K562 (cell line): ENCODE data around the gene CD52. TPM values are rescaled to one million over a fixed set of nuclear protein-coding genes. Genes with fewer than 3 reads are reported as not detected.

ENCODE experiments used
- FOXJ3 ChIP-seq: sonication (generic); formaldehyde crosslinking; IDR thresholded peaks from 2 replicates; pipeline ENCODE4 v1.4.0; 2020; ENCODE audit warnings: mild to moderate bottlenecking, missing genetic modification reagents
- JUN ChIP-seq, 2 experiments: sonication (generic) in 1 of 2; formaldehyde crosslinking in 1 of 2; IDR thresholded peaks; 2 replicates each; pipeline versions ENCODE4 v1.6.1 to v1.8.0; 2012 to 2022; ENCODE audit warnings: borderline replicate concordance in 2 of 2, mild to moderate bottlenecking in 2 of 2, improper control_type of control experiment in 1 of 2, low read depth in 1 of 2, low read length in 1 of 2, missing genetic modification reagents in 1 of 2
- KLF1 ChIP-seq: fragments of 450-650 bp; IDR thresholded peaks from 2 replicates; pipeline ENCODE4 v1.6.1; 2016; ENCODE audit warnings: missing genetic modification characterization, missing compliant biosample characterization
- MCM7 ChIP-seq, 2 experiments: fragments of 450-650 bp; IDR thresholded peaks; 2 replicates each; pipeline ENCODE4 v1.6.1; 2016 to 2018
- MTA2 ChIP-seq: fragments of 450-650 bp; IDR thresholded peaks from 2 replicates; pipeline ENCODE4 v1.6.1; 2016; ENCODE audit warnings: low read depth
- NRF1 ChIP-seq, 2 experiments: fragments of 450-650 bp; IDR thresholded peaks in 1 of 2; conservative IDR thresholded peaks in 1 of 2; 2 replicates each; pipeline ENCODE4 v1.6.1; 2014; ENCODE audit warnings: mild to moderate bottlenecking in 2 of 2
- POLR2AphosphoS2 ChIP-seq: IDR thresholded peaks from 2 replicates; pipeline ENCODE4 v1.6.1; 2012; ENCODE audit warnings: low read length, improper control_type of control experiment
- RBM14 ChIP-seq: fragments of 200-400 bp; formaldehyde crosslinking; IDR thresholded peaks from 2 replicates; pipeline ENCODE4 v1.6.1; 2018; ENCODE audit warnings: low read depth, mild to moderate bottlenecking, low read length, moderate library complexity, borderline replicate concordance; ENCODE audit not compliant: insufficient read depth
- TCF7 ChIP-seq: sonication (generic); IDR thresholded peaks from 2 replicates; pipeline ENCODE4 v1.6.1; 2016; ENCODE audit warnings: antibody characterized with exemption, borderline replicate concordance
- TEAD1 ChIP-seq, 2 experiments: fragments of 450-650 bp in 1 of 2; sonication (generic) in 1 of 2; formaldehyde crosslinking; IDR thresholded peaks; 2 replicates each; pipeline versions ENCODE4 v1.4.0 to v1.8.0; 2020 to 2022; ENCODE audit warnings: mild to moderate bottlenecking in 2 of 2, missing genetic modification reagents in 1 of 2
- TFAP4 ChIP-seq: sonication (generic); formaldehyde crosslinking; IDR thresholded peaks from 2 replicates; pipeline ENCODE4 v1.8.0; 2022; ENCODE audit warnings: missing genetic modification reagents, mild to moderate bottlenecking, moderate library complexity, borderline replicate concordance
- ZC3H11A ChIP-seq: IDR thresholded peaks from 2 replicates; pipeline ENCODE4 v1.6.1; 2012; ENCODE audit warnings: low read depth, low read length, improper control_type of control experiment
- ZFP30 ChIP-seq: fragments of 250-450 bp; sonication (Bioruptor Pico); IDR thresholded peaks from 2 replicates; pipeline ENCODE4 v1.8.0; 2022; ENCODE audit warnings: moderate library complexity, mild to moderate bottlenecking, inconsistent platforms, borderline replicate concordance
- ZFP91 ChIP-seq: sonication (generic); formaldehyde crosslinking; IDR thresholded peaks from 2 replicates; pipeline ENCODE4 v1.8.0; 2022; ENCODE audit warnings: mild to moderate bottlenecking, missing genetic modification reagents
- ZNF217 ChIP-seq: sonication (generic); formaldehyde crosslinking; IDR thresholded peaks from 2 replicates; pipeline ENCODE4 v1.8.0; 2022; ENCODE audit warnings: mild to moderate bottlenecking, missing genetic modification reagents
- ZNF311 ChIP-seq: fragments of 250-450 bp; sonication (Bioruptor Pico); IDR thresholded peaks from 2 replicates; pipeline ENCODE4 v1.4.0; 2020; ENCODE audit warnings: mild to moderate bottlenecking, moderate library complexity
- polyA plus RNA-seq, 8 experiments: library from polyadenylated mRNA; depleted of rRNA in 4 of 8; stranded (reverse) in 5 of 8; unstranded in 3 of 8; fragments of >200 nt; fragmentation: Nextera tagmentation in 2 of 8; fragmentation: Illumina TruSeq in 1 of 8; extraction: Ambion mirVana in 2 of 8; extraction: Trizol in 1 of 8; gene quantifications; 2 replicates each; pipeline versions ENCODE4 v1.2.1 to v1.2.3, GENCODE V29; 2011 to 2014; ENCODE audit warnings: inconsistent platforms in 1 of 8, missing spikeins in 1 of 8
- total RNA-seq, 7 experiments: library from RNA; depleted of rRNA in 6 of 7; stranded (reverse); fragments of >200 nt in 6 of 7; fragmentation: Illumina TruSeq in 2 of 7; extraction: Trizol in 2 of 7; gene quantifications; 2 replicates each; pipeline versions ENCODE4 v1.2.1 to v1.2.3, GENCODE V29; 2011 to 2021; ENCODE audit warnings: low replicate concordance in 1 of 7
- TF ChIP-seq, protein P1 (sequence below): fragments of 450-650 bp; conservative IDR thresholded peaks from 2 replicates; pipeline ENCODE4 v1.6.1; 2016; ENCODE audit warnings: missing genetic modification characterization, low read depth, mild to moderate bottlenecking, missing compliant biosample characterization, moderate library complexity
- TF ChIP-seq, protein P2 (sequence below), 3 experiments: fragments of 200-800 bp in 1 of 3; sonication (Bioruptor generic) in 1 of 3; sonication (generic) in 1 of 3; formaldehyde crosslinking in 1 of 3; IDR thresholded peaks; 2 replicates each; pipeline versions ENCODE4 v1.6.1 to v1.8.0; 2016 to 2022; ENCODE audit warnings: mild to moderate bottlenecking in 2 of 3, missing compliant biosample characterization in 2 of 3, missing genetic modification characterization in 2 of 3, missing genetic modification reagents in 1 of 3
- TF ChIP-seq, protein P3 (sequence below): sonication (generic); IDR thresholded peaks from 2 replicates; pipeline ENCODE4 v1.6.1; 2016
- TF ChIP-seq, protein P4 (sequence below): sonication (generic); formaldehyde crosslinking; IDR thresholded peaks from 2 replicates; pipeline ENCODE4 v1.8.0; 2022; ENCODE audit warnings: missing genetic modification reagents, mild to moderate bottlenecking, borderline replicate concordance

CD52 gene
- total and polyA plus RNA-seq, 9 of the 15 experiments (the other 6 are each of a cell fraction or from before 2014, with no cell fraction given), result 34.9 to 488 (median 173) TPM

DNA sequence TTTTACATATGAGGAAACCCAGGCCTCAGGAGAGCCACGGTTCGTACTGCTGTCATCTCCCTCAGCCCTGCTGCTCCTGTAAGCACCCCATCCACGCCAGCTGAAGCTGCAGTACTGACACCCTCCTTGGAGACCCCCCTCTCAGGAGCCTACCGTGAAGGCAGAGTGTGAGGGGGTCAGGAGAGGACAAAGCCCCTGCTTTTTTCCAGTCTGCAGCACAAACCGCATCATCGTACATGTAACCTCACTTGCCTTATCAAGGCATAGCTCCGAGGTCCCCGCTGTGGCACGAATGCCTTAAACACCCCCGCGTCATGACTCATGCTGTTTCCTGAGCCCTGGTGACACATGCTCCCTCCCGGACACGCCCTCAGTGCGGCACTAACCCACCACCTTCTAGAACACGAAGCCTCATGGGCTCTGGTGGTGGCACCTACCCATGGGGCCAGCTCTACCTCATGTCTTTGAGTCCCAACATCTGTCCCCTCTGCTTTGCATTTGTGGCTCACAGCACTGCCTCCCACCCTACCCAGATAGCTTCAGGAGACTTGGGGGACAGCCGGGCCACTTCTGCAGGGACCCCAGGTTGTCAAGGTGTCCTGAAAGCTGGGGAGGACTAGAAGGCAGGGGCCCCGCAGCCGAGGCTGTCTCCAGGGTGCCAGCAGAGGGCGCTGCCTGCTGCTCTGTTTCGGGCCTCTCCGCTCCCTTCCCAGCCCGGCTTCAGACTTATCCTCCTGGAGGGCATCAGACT is 33.0 kb upstream of the CD52 start (continued):
- no peak for TF ChIP-seq TCF7
- peak; percentile 91 for TF ChIP-seq KLF1 (tag)
- TF ChIP-seq ZNF217, result no peak
- peak; percentile 100 for TF ChIP-seq JUN (IDR thresholded peaks at IDR 0.05; ENCODE audit: borderline replicate concordance, low read depth, low read length)
- TF ChIP-seq JUN (CRISPR knock-in tag; IDR thresholded peaks at IDR 0.05; ENCODE audit: borderline replicate concordance), result peak; percentile 97
- TF ChIP-seq TFAP4 (CRISPR knock-in tag), result peak; percentile 94
- TF ChIP-seq ZC3H11A, result no peak
- TF ChIP-seq NRF1 (conservative IDR thresholded peaks at IDR 0.05 in 1 of 2, IDR thresholded peaks at IDR 0.05 in 1 of 2), result peak; percentile 55 to 59; a peak in 3 of 4 replicates
- no peak; the same call in 1 of the 2 replicates for TF ChIP-seq ZNF311 (CRISPR knock-in tag)
- peak; percentile 57 for TF ChIP-seq MTA2
- TF ChIP-seq TEAD1 (CRISPR knock-in tag; IDR thresholded peaks at IDR 0.05), result peak; percentile 79 to 89
- TF ChIP-seq RBM14, result no peak
- TF ChIP-seq, protein P1, sequence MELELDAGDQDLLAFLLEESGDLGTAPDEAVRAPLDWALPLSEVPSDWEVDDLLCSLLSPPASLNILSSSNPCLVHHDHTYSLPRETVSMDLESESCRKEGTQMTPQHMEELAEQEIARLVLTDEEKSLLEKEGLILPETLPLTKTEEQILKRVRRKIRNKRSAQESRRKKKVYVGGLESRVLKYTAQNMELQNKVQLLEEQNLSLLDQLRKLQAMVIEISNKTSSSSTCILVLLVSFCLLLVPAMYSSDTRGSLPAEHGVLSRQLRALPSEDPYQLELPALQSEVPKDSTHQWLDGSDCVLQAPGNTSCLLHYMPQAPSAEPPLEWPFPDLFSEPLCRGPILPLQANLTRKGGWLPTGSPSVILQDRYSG (tag), result peak; percentile 80
- TF ChIP-seq, protein P2, sequence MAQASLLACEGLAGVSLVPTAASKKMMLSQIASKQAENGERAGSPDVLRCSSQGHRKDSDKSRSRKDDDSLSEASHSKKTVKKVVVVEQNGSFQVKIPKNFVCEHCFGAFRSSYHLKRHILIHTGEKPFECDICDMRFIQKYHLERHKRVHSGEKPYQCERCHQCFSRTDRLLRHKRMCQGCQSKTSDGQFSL (CRISPR knock-in tag; IDR thresholded peaks at IDR 0.05), result peak; percentile 81
- TF ChIP-seq, protein P2 (tag; IDR thresholded peaks at IDR 0.05), result no peak
- TF ChIP-seq ZFP30 (CRISPR knock-in tag), result no peak
- TF ChIP-seq MCM7 (IDR thresholded peaks at IDR 0.05), result no peak
- TF ChIP-seq, protein P3, sequence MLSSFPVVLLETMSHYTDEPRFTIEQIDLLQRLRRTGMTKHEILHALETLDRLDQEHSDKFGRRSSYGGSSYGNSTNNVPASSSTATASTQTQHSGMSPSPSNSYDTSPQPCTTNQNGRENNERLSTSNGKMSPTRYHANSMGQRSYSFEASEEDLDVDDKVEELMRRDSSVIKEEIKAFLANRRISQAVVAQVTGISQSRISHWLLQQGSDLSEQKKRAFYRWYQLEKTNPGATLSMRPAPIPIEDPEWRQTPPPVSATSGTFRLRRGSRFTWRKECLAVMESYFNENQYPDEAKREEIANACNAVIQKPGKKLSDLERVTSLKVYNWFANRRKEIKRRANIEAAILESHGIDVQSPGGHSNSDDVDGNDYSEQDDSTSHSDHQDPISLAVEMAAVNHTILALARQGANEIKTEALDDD, result peak; percentile 39; the same call in 1 of the 2 replicates
- peak; percentile 68; the same call in 1 of the 2 replicates for TF ChIP-seq ZFP91
- TF ChIP-seq, protein P4, sequence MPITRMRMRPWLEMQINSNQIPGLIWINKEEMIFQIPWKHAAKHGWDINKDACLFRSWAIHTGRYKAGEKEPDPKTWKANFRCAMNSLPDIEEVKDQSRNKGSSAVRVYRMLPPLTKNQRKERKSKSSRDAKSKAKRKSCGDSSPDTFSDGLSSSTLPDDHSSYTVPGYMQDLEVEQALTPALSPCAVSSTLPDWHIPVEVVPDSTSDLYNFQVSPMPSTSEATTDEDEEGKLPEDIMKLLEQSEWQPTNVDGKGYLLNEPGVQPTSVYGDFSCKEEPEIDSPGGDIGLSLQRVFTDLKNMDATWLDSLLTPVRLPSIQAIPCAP (CRISPR knock-in tag), result no peak
- TF ChIP-seq FOXJ3 (CRISPR knock-in tag), result no peak
- no peak for TF ChIP-seq POLR2AphosphoS2
